Activated CD8-positive, alpha-beta memory T cell treated with anti-CD3 and anti-CD28 coated beads, Interleukin-2, amount 10 ng/mL, durations not matched to agents 7 days and 5 days (primary cell): ENCODE data around the gene CXCL14. TPM values are rescaled to one million over a fixed set of nuclear protein-coding genes. Genes with fewer than 3 reads are reported as not detected.

Source experiments
- ATAC-seq: fragments of 150-1000 bp; cut with Tn5 transposase; one replicate; pipeline ENCODE4 v1.10.0; 2021; ENCODE audit warnings: moderate library complexity
- CTCF ChIA-PET: fragments of 350-600 bp; sonication (Branson Sonifier 250); formaldehyde crosslinking; loops from one replicate; lab custom pipeline; 2021; ENCODE audit warnings: antibody characterized with exemption; lab: Charles Lee
- DNase-seq: peaks from one replicate; pipeline ENCODE4 v3.0.0-alpha.2; 2020
- H3K27ac Mint-ChIP-seq: one replicate; pipeline ENCODE4 v1.8.0; 2021; ENCODE audit warnings: mild to moderate bottlenecking, mixed read lengths
- H3K27me3 Mint-ChIP-seq: one replicate; pipeline ENCODE4 v1.8.0; 2021; ENCODE audit warnings: mixed read lengths
- H3K36me3 Mint-ChIP-seq: one replicate; pipeline ENCODE4 v1.8.0; 2021; ENCODE audit warnings: mild to moderate bottlenecking, mixed read lengths
- H3K4me1 Mint-ChIP-seq: one replicate; pipeline ENCODE4 v1.8.0; 2021; ENCODE audit warnings: mixed read lengths
- H3K4me3 Mint-ChIP-seq: one replicate; pipeline ENCODE4 v1.8.0; 2021; ENCODE audit warnings: mild to moderate bottlenecking, moderate library complexity, mixed read lengths
- H3K9me3 Mint-ChIP-seq: one replicate; pipeline ENCODE4 v1.8.0; 2022; ENCODE audit warnings: low read depth, mixed read lengths
- total RNA-seq, 2 experiments: library from RNA; stranded (reverse); gene quantifications; one replicate each; pipeline ENCODE4 v1.2.3, GENCODE V29; 2021

Gene CXCL14
- total RNA-seq, 2 experiments from 2014 or later, result not detected

DNA sequence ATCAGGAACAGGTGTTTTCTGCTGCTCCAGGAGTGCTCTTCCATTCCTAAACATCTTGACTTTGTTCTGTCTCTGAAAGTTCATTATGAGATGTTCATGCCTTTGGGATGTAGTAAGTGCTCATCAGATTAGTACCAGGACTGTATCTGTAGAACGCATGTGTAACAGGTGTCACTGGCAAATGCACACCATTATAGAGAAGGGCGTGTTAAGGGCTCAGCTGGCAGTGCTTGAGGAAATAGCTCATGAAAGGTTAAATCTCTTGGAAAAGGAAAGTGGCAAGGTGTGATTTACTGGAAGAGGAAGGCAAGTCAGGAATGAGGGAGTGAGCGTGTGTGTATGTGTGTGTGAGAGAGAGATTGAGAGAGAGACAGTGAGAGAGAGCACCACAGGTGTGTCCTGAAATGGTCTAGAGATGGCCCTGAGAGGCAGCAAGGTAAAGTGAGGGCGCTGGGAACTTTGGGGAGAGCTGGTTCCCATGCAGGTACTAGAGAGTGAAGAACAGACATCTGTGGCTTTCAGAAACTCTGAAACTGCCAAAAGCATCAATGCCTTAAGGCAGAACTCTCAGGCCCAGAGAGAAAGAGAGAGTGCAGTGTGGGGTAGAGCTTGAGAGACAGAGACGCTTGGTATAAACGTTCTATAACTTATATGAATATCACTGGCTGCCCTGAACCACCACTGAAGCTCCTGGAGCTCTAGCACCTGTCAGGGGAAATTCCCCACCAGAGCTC lies 13.7 kb upstream of the CXCL14 start:
- H3K4me1 Mint-ChIP-seq, result no peaks in the 10 kb centered on the region
- CTCF ChIA-PET, result interaction anchor here (1.8 kb wide), 1 partner anchor 26 kb away, joined by 6 read pairs; no protein-coding TSS in a partner anchor
- H3K27ac Mint-ChIP-seq, result no peak overlapping the region
- no peak overlapping the region for H3K4me3 Mint-ChIP-seq
- DNase-seq, result no peak
- H3K27me3 Mint-ChIP-seq, result peaks cover 5% of the 10 kb centered on the region
- H3K36me3 Mint-ChIP-seq, result no peaks in the 10 kb centered on the region
- H3K9me3 Mint-ChIP-seq, result no peaks in the 10 kb centered on the region
- no peak for ATAC-seq

DNA sequence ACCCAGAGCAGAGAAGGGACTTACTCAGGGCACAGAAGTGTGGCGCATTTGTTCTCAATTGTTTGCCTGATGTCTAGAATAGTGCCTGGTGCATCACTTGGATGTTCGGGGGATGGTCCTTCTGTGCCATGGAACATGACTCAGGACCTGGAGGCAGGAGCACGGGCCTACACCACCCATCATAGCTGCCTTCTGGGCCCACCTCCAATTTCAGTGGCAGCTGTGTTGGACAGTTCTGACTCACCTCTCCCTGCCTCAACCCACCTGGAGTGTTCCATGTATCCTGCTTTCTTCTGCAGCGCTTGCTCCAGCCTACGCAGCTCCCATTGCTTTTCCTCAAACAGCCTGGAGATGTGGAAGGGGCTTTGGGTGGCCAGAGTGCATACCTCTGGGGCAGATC lies 12.5 kb upstream of the CXCL14 start:
- no peaks in the 10 kb centered on the region for H3K36me3 Mint-ChIP-seq
- no peak for ATAC-seq
- CTCF ChIA-PET, result interaction anchor here (1.2 kb wide), 1 partner anchor 25 kb away, joined by 4 read pairs; no protein-coding TSS in a partner anchor
- no peak for DNase-seq
- no peaks in the 10 kb centered on the region for H3K4me1 Mint-ChIP-seq
- H3K27me3 Mint-ChIP-seq, result peaks cover 2% of the 10 kb centered on the region
- H3K4me3 Mint-ChIP-seq, result no peak overlapping the region
- no peak overlapping the region for H3K27ac Mint-ChIP-seq
- no peaks in the 10 kb centered on the region for H3K9me3 Mint-ChIP-seq

GRCh38 chr5:135589152-135589551 lies 10.4 kb upstream of the CXCL14 start:
- ATAC-seq (no peak), DNase-seq (no peak)
- Mint-ChIP-seq H3K4me1 (no peaks in the 10 kb centered on the region), H3K9me3 (no peaks in the 10 kb centered on the region), H3K4me3 (no peak overlapping the region), H3K27me3 (peaks cover 7% of the 10 kb centered on the region), H3K27ac (no peak overlapping the region), H3K36me3 (no peaks in the 10 kb centered on the region)
- CTCF ChIA-PET, result no interaction called here

DNA sequence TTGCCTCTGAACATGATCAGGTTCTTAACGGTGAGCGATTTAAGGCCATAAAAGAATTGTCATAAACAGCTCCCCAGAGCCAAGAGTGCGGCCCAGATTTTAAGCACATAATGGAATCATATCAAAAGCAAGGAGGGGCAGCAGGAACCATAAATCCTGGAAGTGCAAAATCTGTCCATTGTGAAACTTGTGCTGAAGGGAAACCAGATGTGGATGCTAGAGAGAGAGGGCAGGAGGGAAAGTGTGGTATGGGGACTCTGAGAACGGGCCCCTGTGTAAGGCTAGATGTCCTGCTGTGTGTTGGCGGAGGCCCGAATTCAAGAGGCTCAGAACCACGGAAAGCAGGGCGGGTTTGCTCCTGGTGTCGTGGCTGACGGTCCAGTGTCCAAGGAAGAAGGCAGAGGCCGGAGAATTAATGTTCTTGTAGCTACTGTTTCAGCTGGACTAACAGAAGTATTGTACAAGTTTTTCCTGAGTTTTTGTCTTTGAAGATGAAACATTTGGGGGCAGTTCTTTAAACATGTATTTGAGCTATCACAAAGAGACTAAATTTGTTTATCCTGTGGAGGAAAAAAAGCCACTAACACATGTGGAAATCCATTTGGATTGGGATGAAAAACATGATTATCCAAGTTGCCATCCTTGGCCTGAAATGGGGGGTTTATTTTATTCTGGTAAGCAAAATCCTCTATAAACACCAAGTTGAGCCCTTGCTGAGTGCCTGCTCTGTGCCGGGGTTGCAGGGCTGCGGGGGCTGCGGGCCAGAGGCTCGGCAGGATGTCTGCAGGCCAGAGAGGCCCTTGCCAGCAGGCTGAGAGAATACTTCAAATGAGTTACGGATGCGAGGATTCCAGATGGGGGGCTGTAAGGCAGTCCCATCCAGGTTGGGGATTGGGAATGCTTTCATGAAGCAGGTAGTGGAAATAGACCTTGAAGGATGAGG lies 9.2 kb upstream of the CXCL14 start:
- peaks cover 12% of the 10 kb centered on the region for H3K27me3 Mint-ChIP-seq

GRCh38 chr5:135584918-135585317 lies 6.1 kb upstream of the CXCL14 start:
- DNase-seq (no peak), ATAC-seq (no peak)
- no peaks in the 10 kb centered on the region for H3K9me3 Mint-ChIP-seq
- H3K27ac Mint-ChIP-seq, result no peak overlapping the region
- no peaks in the 10 kb centered on the region for H3K36me3 Mint-ChIP-seq
- H3K27me3 Mint-ChIP-seq, result peaks cover 32% of the 10 kb centered on the region
- no peak overlapping the region for H3K4me3 Mint-ChIP-seq
- H3K4me1 Mint-ChIP-seq, result no peaks in the 10 kb centered on the region
- CTCF ChIA-PET, result no interaction called here

More for the DNA sequence above, 9.2 kb upstream of the CXCL14 start:
- no peaks in the 10 kb centered on the region for H3K36me3 Mint-ChIP-seq
- DNase-seq (no peak), ATAC-seq (no peak)
- H3K27ac Mint-ChIP-seq, result no peak overlapping the region
- H3K9me3 Mint-ChIP-seq, result no peaks in the 10 kb centered on the region
- H3K4me1 Mint-ChIP-seq, result no peaks in the 10 kb centered on the region
- no peak overlapping the region for H3K4me3 Mint-ChIP-seq
- CTCF ChIA-PET, result interaction anchor here (2.5 kb wide), 1 partner anchor 22 kb away, joined by 6 read pairs; no protein-coding TSS in a partner anchor

DNA sequence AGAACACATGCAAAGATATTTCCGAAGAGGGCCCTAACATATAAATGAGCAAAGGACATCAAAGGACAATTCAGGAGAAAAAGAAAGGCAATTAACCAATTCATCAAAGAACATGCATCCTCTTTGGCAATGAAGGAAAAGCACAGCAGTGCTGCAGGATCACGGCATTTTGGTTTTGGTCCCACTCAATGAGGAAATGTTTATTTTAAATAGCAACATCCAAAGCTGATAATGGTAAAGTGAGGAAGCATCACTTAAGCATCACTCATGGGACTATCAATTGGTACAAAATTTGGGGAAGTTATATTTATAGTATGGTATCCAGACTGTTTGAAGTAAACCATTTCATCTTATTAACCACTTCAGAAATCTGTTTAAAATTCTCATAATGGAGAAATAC lies 5.5 kb upstream of the CXCL14 start:
- Mint-ChIP-seq H3K4me3 (no peak overlapping the region), H3K27ac (no peak overlapping the region), H3K36me3 (no peaks in the 10 kb centered on the region), H3K27me3 (peaks cover 39% of the 10 kb centered on the region), H3K4me1 (no peaks in the 10 kb centered on the region), H3K9me3 (no peaks in the 10 kb centered on the region)
- ATAC-seq (no peak), DNase-seq (no peak)
- CTCF ChIA-PET, result no interaction called here

DNA sequence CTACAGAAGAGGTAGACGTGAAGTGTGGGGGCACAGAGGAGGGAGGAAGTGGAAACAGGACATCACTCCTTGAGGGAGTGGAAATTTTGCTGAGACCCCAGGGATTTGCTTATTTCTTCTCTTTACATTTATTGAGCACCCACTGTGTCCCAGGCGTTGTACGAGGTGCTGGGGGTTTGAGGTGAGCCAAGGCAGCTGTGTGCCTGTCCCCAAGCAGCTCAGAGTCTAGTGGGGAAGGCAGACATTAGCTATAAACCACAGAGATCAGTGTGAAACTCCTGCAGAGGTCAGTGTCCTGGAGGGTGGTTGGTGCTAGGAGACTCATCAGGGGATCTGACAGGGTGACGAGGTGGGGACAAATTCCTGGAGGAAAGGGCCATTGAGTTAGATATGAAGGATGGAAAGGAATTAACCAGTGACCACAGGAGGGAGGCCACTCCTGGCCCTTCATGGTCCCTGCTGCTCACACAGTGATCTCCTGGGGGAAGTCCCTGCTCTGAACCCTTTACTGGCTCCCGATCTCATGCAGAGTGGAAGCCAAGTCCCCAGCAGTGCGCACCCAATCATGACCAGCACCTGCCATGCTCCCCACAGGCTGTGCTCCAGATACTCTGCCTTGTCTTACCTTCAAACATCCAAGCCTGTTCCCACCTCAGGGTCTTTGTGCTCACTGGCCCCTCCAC lies 3.4 kb upstream of the CXCL14 start:
- Mint-ChIP-seq H3K4me3 (no peak overlapping the region), H3K27me3 (peaks cover 57% of the 10 kb centered on the region), H3K36me3 (no peaks in the 10 kb centered on the region), H3K4me1 (peaks cover 2% of the 10 kb centered on the region), H3K9me3 (no peaks in the 10 kb centered on the region), H3K27ac (no peak overlapping the region)
- no peak for ATAC-seq
- DNase-seq, result no peak
- CTCF ChIA-PET, result interaction anchor here (3.3 kb wide), 1 partner anchor 16 kb away, joined by 15 read pairs; no protein-coding TSS in a partner anchor

GRCh38 chr5:135578305-135578684 lies 496 bp downstream of the CXCL14 start:
- no peaks in the 10 kb centered on the region for H3K36me3 Mint-ChIP-seq
- no peak for ATAC-seq

DNA sequence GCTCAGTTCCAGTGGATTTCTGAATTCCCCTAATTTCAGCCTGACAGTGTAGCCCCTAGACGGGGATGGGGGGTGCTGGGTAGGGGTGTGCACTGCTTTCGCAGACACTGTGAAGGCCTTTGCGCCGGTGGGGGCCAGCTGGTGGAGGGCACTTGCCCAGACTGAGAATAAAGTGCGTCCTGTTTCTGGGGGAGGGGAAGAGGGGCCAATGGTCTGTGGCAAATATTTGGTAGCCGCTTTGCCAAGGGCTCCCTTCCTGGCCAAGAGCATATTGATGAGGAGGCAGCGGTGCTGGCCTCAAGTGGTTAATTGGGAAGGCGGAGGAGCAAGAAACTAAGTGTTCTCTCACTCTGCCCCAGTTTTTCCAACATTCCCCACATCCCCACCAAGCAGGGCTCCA lies 1.4 kb downstream of the CXCL14 start:
- no peaks in the 10 kb centered on the region for H3K9me3 Mint-ChIP-seq
- DNase-seq, result no peak
- H3K4me3 Mint-ChIP-seq, result no peak overlapping the region
- CTCF ChIA-PET, result interaction anchor here (1.9 to 2.0 kb wide), 2 partner anchors 11 to 17 kb away, joined by 5 to 6 read pairs; no protein-coding TSS in a partner anchor
- H3K4me1 Mint-ChIP-seq, result peaks cover 2% of the 10 kb centered on the region
- no peaks in the 10 kb centered on the region for H3K36me3 Mint-ChIP-seq
- peaks cover 56% of the 10 kb centered on the region for H3K27me3 Mint-ChIP-seq
- no peak overlapping the region for H3K27ac Mint-ChIP-seq
- no peak for ATAC-seq

More at GRCh38 chr5:135578305-135578684, 496 bp downstream of the CXCL14 start:
- no peaks in the 10 kb centered on the region for H3K9me3 Mint-ChIP-seq
- peaks cover 59% of the 10 kb centered on the region for H3K27me3 Mint-ChIP-seq
- no peak overlapping the region for H3K27ac Mint-ChIP-seq
- CTCF ChIA-PET, result interaction anchor here (1.3 to 2.0 kb wide), 2 partner anchors 12 to 17 kb away, joined by 5 to 6 read pairs; no protein-coding TSS in a partner anchor
- peaks cover 2% of the 10 kb centered on the region for H3K4me1 Mint-ChIP-seq
- H3K4me3 Mint-ChIP-seq, result no peak overlapping the region
- DNase-seq, result no peak

DNA sequence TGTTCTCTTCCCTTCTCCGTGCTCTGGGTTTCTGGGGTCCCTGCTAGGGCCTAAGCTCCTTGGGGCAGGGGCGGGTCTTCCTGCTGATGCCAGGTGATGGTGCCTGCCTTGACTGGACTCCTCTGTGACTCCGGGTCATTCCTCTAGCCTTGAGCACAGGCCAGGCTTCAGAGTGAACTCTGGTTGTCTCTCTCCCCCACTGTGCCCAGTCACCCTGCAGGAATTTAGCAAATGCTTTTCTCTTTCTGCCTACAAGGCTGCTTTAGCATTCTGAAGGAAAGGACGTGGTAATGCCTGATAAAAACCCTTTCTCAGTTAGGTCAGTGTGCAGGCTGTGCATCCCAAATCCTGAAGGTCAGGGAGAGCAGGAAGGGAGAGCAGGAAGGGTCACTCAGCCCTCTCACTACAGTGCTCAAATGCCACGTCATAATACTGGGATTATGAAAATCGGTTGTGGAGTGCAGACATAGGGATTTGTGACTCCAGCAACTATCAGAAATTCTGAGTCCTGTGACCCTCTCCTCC lies 2.7 kb downstream of the CXCL14 start:
- Mint-ChIP-seq H3K27me3 (peaks cover 47% of the 10 kb centered on the region), H3K36me3 (no peaks in the 10 kb centered on the region), H3K9me3 (no peaks in the 10 kb centered on the region), H3K27ac (no peak overlapping the region), H3K4me3 (no peak overlapping the region), H3K4me1 (peaks cover 2% of the 10 kb centered on the region)
- DNase-seq (no peak), ATAC-seq (no peak)
- CTCF ChIA-PET, result interaction anchor here (1.9 kb wide), 1 partner anchor 10 kb away, joined by 6 read pairs; no protein-coding TSS in a partner anchor

DNA sequence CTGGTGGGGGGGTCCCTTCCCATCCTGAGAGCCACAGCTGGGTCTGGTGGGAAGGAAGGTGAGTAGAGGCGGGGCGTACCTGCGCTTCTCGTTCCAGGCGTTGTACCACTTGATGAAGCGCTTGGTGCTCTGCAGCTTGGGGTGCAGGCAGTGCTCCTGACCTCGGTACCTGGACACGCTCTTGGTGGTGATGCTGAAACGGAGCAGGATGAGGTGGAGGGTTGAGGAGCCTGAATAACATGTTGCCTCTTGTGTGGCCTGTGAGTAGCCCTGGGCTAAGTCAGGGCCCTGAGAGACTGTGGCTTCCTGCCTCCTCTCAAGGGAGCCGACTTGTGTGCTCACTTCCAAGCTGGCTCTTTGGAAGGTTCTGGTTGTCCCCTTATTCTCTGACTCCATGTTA lies 4.3 kb downstream of the CXCL14 start:
- H3K36me3 Mint-ChIP-seq, result no peaks in the 10 kb centered on the region
- H3K4me1 Mint-ChIP-seq, result peaks cover 2% of the 10 kb centered on the region
- DNase-seq, result no peak
- H3K4me3 Mint-ChIP-seq, result no peak overlapping the region
- ATAC-seq, result no peak
- H3K27me3 Mint-ChIP-seq, result peaks cover 35% of the 10 kb centered on the region
- no peaks in the 10 kb centered on the region for H3K9me3 Mint-ChIP-seq
- H3K27ac Mint-ChIP-seq, result no peak overlapping the region
- CTCF ChIA-PET, result interaction anchor here (1.0 kb wide), 1 partner anchor 117 kb away, joined by 3 read pairs; no protein-coding TSS in a partner anchor

- Mint-ChIP-seq H3K27ac (no peak overlapping the region), H3K27me3 (peaks cover 11% of the 10 kb centered on the region), H3K36me3 (no peaks in the 10 kb centered on the region), H3K4me1 (no peaks in the 10 kb centered on the region), H3K9me3 (no peaks in the 10 kb centered on the region), H3K4me3 (no peak overlapping the region)
- CTCF ChIA-PET, result interaction anchor here (1.5 to 3.5 kb wide), 2 partner anchors 10 to 258 kb away, joined by 4 to 29 read pairs; no protein-coding TSS in a partner anchor
- DNase-seq (no peak), ATAC-seq (no peak)
Measured at GRCh38 chr5:135571902-135572301, 6.9 kb downstream of the CXCL14 start.
